HepG2 (cell line): Measurements from ENCODE around the gene RIPOR3. TPM values are rescaled to one million over a fixed set of nuclear protein-coding genes. Genes with fewer than 3 reads are reported as not detected.

Experiments used
- CBX2 ChIP-seq, 2 experiments: fragments of 200-600 bp in 1 of 2; sonication (generic); formaldehyde crosslinking in 1 of 2; IDR thresholded peaks; 2 replicates each; pipeline versions ENCODE4 v1.7.0 to v1.8.1; 2018 to 2022; ENCODE audit warnings: low read depth in 2 of 2, low read length in 1 of 2, mild to moderate bottlenecking in 1 of 2, missing genetic modification reagents in 1 of 2
- CCAR2 ChIP-seq: fragments of 200-400 bp; formaldehyde crosslinking; optimal IDR thresholded peaks from 2 replicates; pipeline ENCODE3; 2018; ENCODE audit warnings: low read depth, mild to moderate bottlenecking, low read length, moderate library complexity
- CHCHD3 ChIP-seq: sonication (generic); formaldehyde crosslinking; IDR thresholded peaks from 2 replicates; pipeline ENCODE4 v1.8.0; 2022; ENCODE audit warnings: mild to moderate bottlenecking, missing genetic modification reagents, moderate library complexity
- DNMT1 ChIP-seq: sonication (generic); formaldehyde crosslinking; IDR thresholded peaks from 2 replicates; pipeline ENCODE4 v1.5.1; 2020; ENCODE audit warnings: mild to moderate bottlenecking, missing genetic modification reagents
- GFI1 ChIP-seq: sonication (generic); formaldehyde crosslinking; IDR thresholded peaks from 2 replicates; pipeline ENCODE4 v1.5.0; 2020; ENCODE audit warnings: missing genetic modification reagents, mild to moderate bottlenecking, borderline replicate concordance
- GTF2F1 ChIP-seq: fragments of 150-350 bp; IDR thresholded peaks from 2 replicates; pipeline ENCODE4 v1.6.1; 2014; ENCODE audit warnings: low read length
- KDM3A ChIP-seq: IDR thresholded peaks from 2 replicates; pipeline ENCODE4 v1.6.1; 2018; ENCODE audit warnings: low read depth, missing compliant biosample characterization
- MEIS1 ChIP-seq: sonication (generic); formaldehyde crosslinking; IDR thresholded peaks from 2 replicates; pipeline ENCODE4 v1.9.0; 2021; ENCODE audit warnings: mild to moderate bottlenecking, missing genetic modification reagents, moderate library complexity, borderline replicate concordance
- NAIF1 ChIP-seq: sonication (generic); formaldehyde crosslinking; IDR thresholded peaks from 2 replicates; pipeline ENCODE4 v1.5.0; 2020; ENCODE audit warnings: mild to moderate bottlenecking, missing genetic modification reagents, borderline replicate concordance
- NFRKB ChIP-seq: fragments of 450-650 bp; IDR thresholded peaks from 2 replicates; pipeline ENCODE4 v1.6.1; 2017
- PHF5A ChIP-seq: IDR thresholded peaks from one replicate; pipeline ENCODE4 v1.6.1; 2018; ENCODE audit warnings: low read depth, missing genetic modification reagents; ENCODE audit not compliant: unreplicated experiment
- ZC3H13 ChIP-seq: sonication (generic); formaldehyde crosslinking; IDR thresholded peaks from 2 replicates; pipeline ENCODE4 v1.8.1; 2023; ENCODE audit warnings: mild to moderate bottlenecking, missing genetic modification reagents, moderate library complexity
- ZFY ChIP-seq: sonication (generic); formaldehyde crosslinking; IDR thresholded peaks from 2 replicates; pipeline ENCODE4 v1.4.0; 2020; ENCODE audit warnings: missing genetic modification reagents
- ZNF205 ChIP-seq: IDR thresholded peaks from 2 replicates; pipeline ENCODE4 v1.6.1; 2018; ENCODE audit warnings: missing biosample characterization, missing genetic modification reagents
- ZNF350 ChIP-seq: sonication (generic); formaldehyde crosslinking; IDR thresholded peaks from 2 replicates; pipeline ENCODE4 v1.4.0; 2020; ENCODE audit warnings: mild to moderate bottlenecking, low read depth, missing genetic modification reagents, borderline replicate concordance
- ZNF382 ChIP-seq: sonication (generic); formaldehyde crosslinking; IDR thresholded peaks from 2 replicates; pipeline ENCODE4 v1.5.0; 2020; ENCODE audit warnings: missing genetic modification reagents, mild to moderate bottlenecking, borderline replicate concordance
- ZNF737 ChIP-seq: sonication (generic); formaldehyde crosslinking; IDR thresholded peaks from 2 replicates; pipeline ENCODE4 v1.5.0; 2020; ENCODE audit warnings: missing genetic modification reagents, mild to moderate bottlenecking, borderline replicate concordance
- ZNF773 ChIP-seq: sonication (generic); formaldehyde crosslinking; IDR thresholded peaks from 2 replicates; pipeline ENCODE4 v1.4.0; 2020; ENCODE audit warnings: missing genetic modification reagents, borderline replicate concordance
- ZNF781 ChIP-seq: sonication (generic); formaldehyde crosslinking; IDR thresholded peaks from 2 replicates; pipeline ENCODE4 v1.5.1; 2020; ENCODE audit warnings: borderline replicate concordance, mild to moderate bottlenecking, missing genetic modification reagents; ENCODE audit errors: not compliant biosample characterization
- polyA plus RNA-seq, 8 experiments: library from polyadenylated mRNA; depleted of rRNA in 3 of 8; stranded (reverse) in 7 of 8; unstranded in 1 of 8; fragments of >200 nt; fragmentation: Illumina TruSeq in 4 of 8; extraction: Trizol in 4 of 8; gene quantifications; 2 replicates each; pipeline versions ENCODE4 v1.2.1 to v1.2.3, GENCODE V29; 2011 to 2016; ENCODE audit warnings: low read depth in 4 of 8, missing spikeins in 1 of 8, mixed read lengths in 1 of 8; ENCODE audit not compliant: insufficient read depth in 1 of 8
- total RNA-seq, 5 experiments: library from RNA; depleted of rRNA; stranded (reverse); fragments of >200 nt; fragmentation: Illumina TruSeq; extraction: Trizol; gene quantifications; 2 replicates each; pipeline ENCODE4 v1.2.3, GENCODE V29; 2016; ENCODE audit warnings: low read depth in 1 of 5
- TF ChIP-seq, protein P1 (sequence below): sonication (generic); formaldehyde crosslinking; IDR thresholded peaks from 2 replicates; pipeline ENCODE4 v1.4.0; 2020; ENCODE audit warnings: mild to moderate bottlenecking, missing genetic modification reagents, borderline replicate concordance
- TF ChIP-seq, protein P2 (sequence below): IDR thresholded peaks from 2 replicates; pipeline ENCODE4 v1.6.1; 2016; ENCODE audit warnings: missing compliant biosample characterization, missing genetic modification reagents, borderline replicate concordance
- TF ChIP-seq, protein P3 (sequence below): sonication (generic); formaldehyde crosslinking; IDR thresholded peaks from 2 replicates; pipeline ENCODE4 v1.8.0; 2023; ENCODE audit warnings: mild to moderate bottlenecking, missing genetic modification reagents
- TF ChIP-seq, protein P4 (sequence below): sonication (generic); formaldehyde crosslinking; IDR thresholded peaks from 2 replicates; pipeline ENCODE4 v1.5.0; 2020; ENCODE audit warnings: mild to moderate bottlenecking, missing genetic modification reagents

The RIPOR3 gene
- total and polyA plus RNA-seq, 2 of the 13 experiments (the other 11 are each of a cell fraction or from before 2014, with no cell fraction given), result 0.18 TPM; not detected in 1

DNA sequence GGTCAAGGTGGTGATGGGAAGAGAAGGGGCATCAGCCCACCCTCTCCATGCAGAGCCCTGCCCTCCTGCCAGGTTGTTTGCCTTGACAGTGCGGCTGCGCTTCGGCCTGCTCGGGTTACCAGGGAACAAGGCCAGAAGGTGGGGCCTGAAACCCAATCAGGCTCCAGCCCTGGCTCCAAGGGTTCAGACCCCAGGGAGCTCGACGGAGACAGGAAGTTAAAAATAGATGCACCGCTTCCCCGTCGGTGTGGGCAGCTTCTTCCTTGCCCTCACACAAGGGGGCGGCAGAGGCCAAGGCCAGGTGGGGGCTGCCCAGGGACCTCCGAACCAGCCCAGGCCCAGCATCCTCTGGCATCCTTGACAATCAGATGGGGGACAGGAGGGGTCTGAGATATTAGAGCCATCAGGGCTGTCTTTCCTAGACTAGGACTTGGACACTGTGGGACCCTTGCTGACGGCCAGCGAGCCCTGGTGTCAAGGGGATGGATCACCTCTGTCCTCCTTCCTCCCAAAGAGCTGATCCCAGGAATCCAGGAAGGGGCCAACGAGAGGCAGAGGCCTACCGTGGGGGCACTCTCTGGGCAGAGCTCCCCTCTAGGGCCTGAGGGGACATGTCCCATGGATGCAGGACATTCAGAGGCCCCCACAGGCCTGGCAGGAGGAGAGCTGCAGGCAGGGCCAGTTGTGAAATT, 65.2 kb downstream of the RIPOR3 start (continued):
- TF ChIP-seq, protein P1, sequence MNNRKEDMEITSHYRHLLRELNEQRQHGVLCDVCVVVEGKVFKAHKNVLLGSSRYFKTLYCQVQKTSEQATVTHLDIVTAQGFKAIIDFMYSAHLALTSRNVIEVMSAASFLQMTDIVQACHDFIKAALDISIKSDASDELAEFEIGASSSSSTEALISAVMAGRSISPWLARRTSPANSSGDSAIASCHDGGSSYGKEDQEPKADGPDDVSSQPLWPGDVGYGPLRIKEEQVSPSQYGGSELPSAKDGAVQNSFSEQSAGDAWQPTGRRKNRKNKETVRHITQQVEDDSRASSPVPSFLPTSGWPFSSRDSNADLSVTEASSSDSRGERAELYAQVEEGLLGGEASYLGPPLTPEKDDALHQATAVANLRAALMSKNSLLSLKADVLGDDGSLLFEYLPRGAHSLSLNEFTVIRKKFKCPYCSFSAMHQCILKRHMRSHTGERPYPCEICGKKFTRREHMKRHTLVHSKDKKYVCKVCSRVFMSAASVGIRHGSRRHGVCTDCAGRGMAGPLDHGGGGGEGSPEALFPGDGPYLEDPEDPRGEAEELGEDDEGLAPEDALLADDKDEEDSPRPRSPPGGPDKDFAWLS (CRISPR knock-in tag), result peak; percentile 65; the same call in 1 of the 2 replicates
- TF ChIP-seq, protein P2, sequence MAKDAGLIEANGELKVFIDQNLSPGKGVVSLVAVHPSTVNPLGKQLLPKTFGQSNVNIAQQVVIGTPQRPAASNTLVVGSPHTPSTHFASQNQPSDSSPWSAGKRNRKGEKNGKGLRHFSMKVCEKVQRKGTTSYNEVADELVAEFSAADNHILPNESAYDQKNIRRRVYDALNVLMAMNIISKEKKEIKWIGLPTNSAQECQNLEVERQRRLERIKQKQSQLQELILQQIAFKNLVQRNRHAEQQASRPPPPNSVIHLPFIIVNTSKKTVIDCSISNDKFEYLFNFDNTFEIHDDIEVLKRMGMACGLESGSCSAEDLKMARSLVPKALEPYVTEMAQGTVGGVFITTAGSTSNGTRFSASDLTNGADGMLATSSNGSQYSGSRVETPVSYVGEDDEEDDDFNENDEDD (CRISPR knock-in tag), result no peak; the same call in 1 of the 2 replicates
- TF ChIP-seq ZNF382 (CRISPR knock-in tag) (no peak), CCAR2 (no peak), CHCHD3 (no peak), GFI1 (CRISPR knock-in tag) (no peak; the same call in 1 of the 2 replicates), ZNF737 (CRISPR knock-in tag) (no peak), KDM3A (CRISPR knock-in tag) (peak; percentile 94; the same call in 1 of the 2 replicates), ZFY (CRISPR knock-in tag) (peak; percentile 57; the same call in 1 of the 2 replicates), ZNF205 (CRISPR knock-in tag) (no peak), CBX2 (IDR thresholded peaks at IDR 0.05; ENCODE audit: low read depth, low read length) (no peak), CBX2 (CRISPR knock-in tag; IDR thresholded peaks at IDR 0.05; ENCODE audit: low read depth) (no peak), DNMT1 (CRISPR knock-in tag) (0 out of 2 replicates have a peak, but pooled peaks have one; percentile 43), NAIF1 (CRISPR knock-in tag) (no peak), MEIS1 (CRISPR knock-in tag) (no peak), PHF5A (CRISPR knock-in tag) (no peak), ZNF350 (CRISPR knock-in tag) (no peak; the same call in 1 of the 2 replicates), NFRKB (no peak), ZC3H13 (CRISPR knock-in tag) (no peak), GTF2F1 (no peak), ZNF773 (CRISPR knock-in tag) (no peak), ZNF781 (no peak)
- TF ChIP-seq, protein P3, sequence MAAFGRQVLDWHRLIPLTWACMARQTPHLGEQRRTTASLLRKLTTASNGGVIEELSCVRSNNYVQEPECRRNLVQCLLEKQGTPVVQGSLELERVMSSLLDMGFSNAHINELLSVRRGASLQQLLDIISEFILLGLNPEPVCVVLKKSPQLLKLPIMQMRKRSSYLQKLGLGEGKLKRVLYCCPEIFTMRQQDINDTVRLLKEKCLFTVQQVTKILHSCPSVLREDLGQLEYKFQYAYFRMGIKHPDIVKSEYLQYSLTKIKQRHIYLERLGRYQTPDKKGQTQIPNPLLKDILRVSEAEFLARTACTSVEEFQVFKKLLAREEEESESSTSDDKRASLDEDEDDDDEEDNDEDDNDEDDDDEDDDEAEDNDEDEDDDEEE (CRISPR knock-in tag), result no peak
- TF ChIP-seq, protein P4, sequence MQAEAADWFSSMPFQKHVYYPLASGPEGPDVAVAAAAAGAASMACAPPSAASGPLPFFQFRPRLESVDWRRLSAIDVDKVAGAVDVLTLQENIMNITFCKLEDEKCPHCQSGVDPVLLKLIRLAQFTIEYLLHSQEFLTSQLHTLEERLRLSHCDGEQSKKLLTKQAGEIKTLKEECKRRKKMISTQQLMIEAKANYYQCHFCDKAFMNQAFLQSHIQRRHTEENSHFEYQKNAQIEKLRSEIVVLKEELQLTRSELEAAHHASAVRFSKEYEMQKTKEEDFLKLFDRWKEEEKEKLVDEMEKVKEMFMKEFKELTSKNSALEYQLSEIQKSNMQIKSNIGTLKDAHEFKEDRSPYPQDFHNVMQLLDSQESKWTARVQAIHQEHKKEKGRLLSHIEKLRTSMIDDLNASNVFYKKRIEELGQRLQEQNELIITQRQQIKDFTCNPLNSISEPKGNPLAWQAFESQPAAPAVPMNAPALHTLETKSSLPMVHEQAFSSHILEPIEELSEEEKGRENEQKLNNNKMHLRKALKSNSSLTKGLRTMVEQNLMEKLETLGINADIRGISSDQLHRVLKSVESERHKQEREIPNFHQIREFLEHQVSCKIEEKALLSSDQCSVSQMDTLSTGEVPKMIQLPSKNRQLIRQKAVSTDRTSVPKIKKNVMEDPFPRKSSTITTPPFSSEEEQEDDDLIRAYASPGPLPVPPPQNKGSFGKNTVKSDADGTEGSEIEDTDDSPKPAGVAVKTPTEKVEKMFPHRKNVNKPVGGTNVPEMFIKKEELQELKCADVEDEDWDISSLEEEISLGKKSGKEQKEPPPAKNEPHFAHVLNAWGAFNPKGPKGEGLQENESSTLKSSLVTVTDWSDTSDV (CRISPR knock-in tag), result peak; percentile 71; the same call in 1 of the 2 replicates
